PFSK-1 (cell line): ENCODE measurements around the gene CYREN.

Experiments
- POLR2AphosphoS5 ChIP-seq: IDR thresholded peaks from 2 replicates; pipeline ENCODE4 v1.6.1; 2012; ENCODE audit warnings: low read depth, mild to moderate bottlenecking, control low read depth, low read length, moderate library complexity
- REST ChIP-seq, 2 experiments: IDR thresholded peaks; 2 replicates each; pipeline versions ENCODE4 v1.6.1 to v1.8.0; 2011 to 2012; ENCODE audit warnings: low read depth in 2 of 2, low read length in 2 of 2, control low read depth in 1 of 2, inconsistent platforms in 1 of 2, mild to moderate bottlenecking in 1 of 2, moderate library complexity in 1 of 2; ENCODE audit not compliant: insufficient read depth in 1 of 2
- SIN3A ChIP-seq: IDR thresholded peaks from 2 replicates; pipeline ENCODE4 v1.6.1; 2012; ENCODE audit warnings: mild to moderate bottlenecking, low read length, moderate library complexity, borderline replicate concordance; ENCODE audit not compliant: insufficient read depth
- TAF1 ChIP-seq: IDR thresholded peaks from 2 replicates; pipeline ENCODE4 v1.6.1; 2012; ENCODE audit warnings: low read length, control low read depth, borderline replicate concordance; ENCODE audit not compliant: insufficient read depth

- TF ChIP-seq SIN3A (no peak), REST (IDR thresholded peaks at IDR 0.05; ENCODE audit: insufficient read depth in 1 of 2, low read depth in 2 of 2, low read length in 2 of 2) (no peak), POLR2AphosphoS5 (no peak), TAF1 (no peak)
These were observed 22.5 kb upstream of the CYREN start for GRCh38 chr7:135192914-135193536.
